Measurements from ENCODE around the gene PRG3.

PRG3 gene

DNA sequence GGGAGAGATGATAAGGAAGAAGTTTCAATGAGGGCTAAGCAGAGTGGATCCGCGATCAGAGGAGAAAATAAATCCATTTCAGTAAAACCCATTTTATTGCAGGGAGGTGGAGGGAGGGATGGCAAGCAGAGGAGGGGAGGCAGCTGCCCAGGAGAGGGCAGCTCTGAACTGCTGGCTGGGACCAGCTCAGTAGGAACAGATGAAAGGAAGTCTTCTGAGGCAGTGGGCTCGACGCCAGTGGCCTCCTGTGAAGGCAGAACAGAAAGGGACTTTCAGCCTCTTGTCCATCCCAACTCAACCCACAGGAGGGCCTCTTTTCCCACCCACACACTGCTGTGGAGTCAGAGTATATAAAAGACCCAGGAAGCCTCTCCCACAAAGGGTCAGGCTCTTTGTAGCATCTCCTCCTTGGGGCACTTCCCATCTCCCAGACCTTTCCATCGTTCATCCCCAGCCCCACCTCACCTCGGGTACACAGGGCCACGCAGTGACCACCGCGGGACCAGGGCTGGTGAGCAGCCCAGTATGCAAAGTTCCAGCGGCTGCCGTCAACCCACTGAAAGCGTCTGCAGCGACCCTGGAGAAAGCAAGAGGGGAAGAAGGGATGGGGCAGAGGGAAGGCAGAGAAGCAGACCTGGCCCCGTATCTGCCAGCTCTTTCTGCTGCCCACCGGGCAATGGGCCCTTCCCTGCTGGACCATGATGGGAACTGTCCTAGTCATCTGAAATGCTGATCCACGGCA, 6.5 kb upstream of the PRG3 start:
- TF ChIP-seq EZH2phosphoT487 (IDR thresholded peaks at IDR 0.05; ENCODE audit: low read depth), result no peak
- TF ChIP-seq, protein P1, sequence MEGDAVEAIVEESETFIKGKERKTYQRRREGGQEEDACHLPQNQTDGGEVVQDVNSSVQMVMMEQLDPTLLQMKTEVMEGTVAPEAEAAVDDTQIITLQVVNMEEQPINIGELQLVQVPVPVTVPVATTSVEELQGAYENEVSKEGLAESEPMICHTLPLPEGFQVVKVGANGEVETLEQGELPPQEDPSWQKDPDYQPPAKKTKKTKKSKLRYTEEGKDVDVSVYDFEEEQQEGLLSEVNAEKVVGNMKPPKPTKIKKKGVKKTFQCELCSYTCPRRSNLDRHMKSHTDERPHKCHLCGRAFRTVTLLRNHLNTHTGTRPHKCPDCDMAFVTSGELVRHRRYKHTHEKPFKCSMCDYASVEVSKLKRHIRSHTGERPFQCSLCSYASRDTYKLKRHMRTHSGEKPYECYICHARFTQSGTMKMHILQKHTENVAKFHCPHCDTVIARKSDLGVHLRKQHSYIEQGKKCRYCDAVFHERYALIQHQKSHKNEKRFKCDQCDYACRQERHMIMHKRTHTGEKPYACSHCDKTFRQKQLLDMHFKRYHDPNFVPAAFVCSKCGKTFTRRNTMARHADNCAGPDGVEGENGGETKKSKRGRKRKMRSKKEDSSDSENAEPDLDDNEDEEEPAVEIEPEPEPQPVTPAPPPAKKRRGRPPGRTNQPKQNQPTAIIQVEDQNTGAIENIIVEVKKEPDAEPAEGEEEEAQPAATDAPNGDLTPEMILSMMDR (IDR thresholded peaks at IDR 0.05; ENCODE audit: low read depth, low read length), result peak; percentile 39
- Histone ChIP-seq H3K27me3 (ENCODE audit: low read depth, low read length) (no peaks in the 10 kb centered on the region), H2AFZ (ENCODE audit: low read depth, low read length) (no peak overlapping the region), H4K20me1 (ENCODE audit: insufficient read depth, low read length) (no peaks in the 10 kb centered on the region), H3K79me2 (ENCODE audit: low read length) (no peaks in the 10 kb centered on the region), H3K9ac (ENCODE audit: low read length) (no peak overlapping the region), H3K4me1 (ENCODE audit: low read length) (peaks cover 31% of the 10 kb centered on the region), H3K36me3 (replicated peaks; ENCODE audit: low read depth, low read length) (no peaks in the 10 kb centered on the region), H3K27ac (ENCODE audit: low read length) (no peak overlapping the region), H3K4me3 (ENCODE audit: low read length) (no peak overlapping the region), H3K9me3 (ENCODE audit: insufficient read depth, low read length) (no peaks in the 10 kb centered on the region), H3K4me2 (ENCODE audit: low read length) (no peak overlapping the region)

DNA sequence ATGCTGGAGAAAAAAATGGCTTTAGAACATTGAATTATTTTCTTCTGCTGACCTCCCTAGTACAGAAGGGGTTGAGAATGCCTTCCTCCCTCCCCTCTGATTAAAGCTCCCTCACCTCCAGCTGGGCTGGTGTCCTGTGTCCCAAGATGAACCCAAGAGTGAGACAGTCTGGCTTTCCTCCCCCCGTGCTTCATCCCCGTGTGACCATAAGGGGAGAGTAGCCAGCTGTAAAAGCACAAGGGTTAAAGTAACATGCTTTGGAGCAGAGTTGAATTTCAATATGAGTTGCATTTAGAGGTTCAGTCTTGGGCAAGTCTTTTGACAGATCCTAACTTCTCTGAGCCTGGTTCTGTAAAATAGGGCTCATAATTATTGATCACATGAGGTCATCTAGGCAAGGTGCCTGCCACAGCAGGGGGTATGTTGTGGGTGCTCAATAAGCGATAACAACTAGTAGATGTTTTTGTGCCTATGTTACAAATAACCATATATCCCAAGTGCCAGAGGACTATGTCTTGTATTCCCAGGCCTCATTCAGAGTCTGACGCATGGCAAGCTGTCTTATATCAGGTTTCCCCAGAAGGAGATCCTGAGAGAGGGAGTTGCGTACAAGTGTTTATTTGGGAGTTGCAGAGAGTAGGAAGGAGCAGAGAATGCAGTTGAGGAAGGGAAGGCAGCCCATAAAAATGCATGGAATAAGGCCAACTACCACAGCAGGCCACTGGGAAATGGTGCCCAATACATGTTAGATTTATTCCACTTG, 5.4 kb upstream of the PRG3 start:
- Histone ChIP-seq H3K9me3 (ENCODE audit: insufficient read depth, low read length) (no peaks in the 10 kb centered on the region), H2AFZ (ENCODE audit: low read depth, low read length) (no peak overlapping the region), H3K4me1 (ENCODE audit: low read length) (peaks cover 31% of the 10 kb centered on the region), H3K9ac (ENCODE audit: low read length) (no peak overlapping the region; the same call in 1 of the 2 replicates), H3K4me2 (ENCODE audit: low read length) (peak overlapping the region; percentile 29), H3K4me3 (ENCODE audit: low read length) (no peak overlapping the region), H3K27ac (ENCODE audit: low read length) (peak overlapping the region; percentile 11), H3K79me2 (ENCODE audit: low read length) (no peaks in the 10 kb centered on the region), H3K36me3 (replicated peaks; ENCODE audit: low read depth, low read length) (no peaks in the 10 kb centered on the region), H3K27me3 (ENCODE audit: low read depth, low read length) (no peaks in the 10 kb centered on the region), H4K20me1 (ENCODE audit: insufficient read depth, low read length) (no peaks in the 10 kb centered on the region)
- no peak for TF ChIP-seq EZH2phosphoT487 (IDR thresholded peaks at IDR 0.05; ENCODE audit: low read depth)
- TF ChIP-seq, protein P1 (IDR thresholded peaks at IDR 0.05; ENCODE audit: low read depth, low read length), result no peak

DNA sequence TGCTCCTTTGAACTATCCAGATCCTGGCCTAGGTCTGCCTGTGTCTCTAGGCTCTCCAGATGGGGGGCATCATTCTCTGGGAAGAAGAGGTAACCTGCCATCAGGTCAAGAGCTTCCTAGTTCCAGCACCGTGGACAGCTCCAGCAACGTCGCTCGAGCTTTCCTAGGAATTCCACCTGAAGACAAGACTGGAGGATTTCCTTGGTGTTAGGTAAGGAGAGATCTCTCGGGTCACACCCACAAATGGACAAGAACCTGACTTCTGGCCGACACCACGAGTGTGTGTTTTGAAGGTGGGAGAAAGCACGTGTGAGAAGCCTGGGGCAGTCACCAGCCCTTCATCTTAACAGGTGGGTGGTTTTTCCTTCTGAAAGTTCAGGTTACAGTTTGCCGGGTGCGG, 1.2 kb downstream of the PRG3 start:
- H3K4me3 ChIP-seq (ENCODE audit: low read length), result no peak overlapping the region
- H3K4me1 ChIP-seq (ENCODE audit: low read length), result peaks cover 7% of the 10 kb centered on the region
- no peaks in the 10 kb centered on the region for H3K36me3 ChIP-seq (replicated peaks; ENCODE audit: low read depth, low read length)
- no peak overlapping the region for H3K27ac ChIP-seq (ENCODE audit: low read length)
- no peak overlapping the region for H3K4me2 ChIP-seq (ENCODE audit: low read length)
- no peak overlapping the region for H3K9ac ChIP-seq (ENCODE audit: low read length)
- H3K27me3 ChIP-seq (ENCODE audit: low read depth, low read length), result peaks cover 26% of the 10 kb centered on the region
- no peaks in the 10 kb centered on the region for H4K20me1 ChIP-seq (ENCODE audit: insufficient read depth, low read length)
- no peaks in the 10 kb centered on the region for H3K79me2 ChIP-seq (ENCODE audit: low read length)
- no peaks in the 10 kb centered on the region for H3K9me3 ChIP-seq (ENCODE audit: insufficient read depth, low read length)
- TF ChIP-seq EZH2phosphoT487 (IDR thresholded peaks at IDR 0.05; ENCODE audit: low read depth), result no peak
- TF ChIP-seq, protein P1 (IDR thresholded peaks at IDR 0.05; ENCODE audit: low read depth, low read length), result no peak
- H2AFZ ChIP-seq (ENCODE audit: low read depth, low read length), result no peak overlapping the region

DNA sequence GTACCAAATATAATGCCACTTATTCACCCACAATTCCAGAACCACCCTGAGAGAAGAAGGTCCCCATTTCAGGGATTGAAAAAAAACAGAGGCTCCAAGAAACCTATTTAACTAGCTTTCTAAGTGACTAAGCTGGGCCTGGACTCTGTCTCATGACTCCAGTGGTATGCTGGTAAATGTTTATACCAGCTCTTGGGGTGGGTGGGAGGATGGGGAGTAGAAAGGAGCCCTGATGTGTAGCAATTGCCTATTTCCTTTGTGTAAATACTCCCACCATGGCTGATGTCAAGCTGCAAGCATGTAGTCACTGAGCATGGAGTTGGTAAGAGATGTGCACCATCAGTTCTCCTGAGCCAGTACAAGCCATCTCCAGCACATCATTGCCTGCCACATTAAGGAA, 2.8 kb downstream of the PRG3 start:
- Histone ChIP-seq H3K27ac (ENCODE audit: low read length) (no peak overlapping the region), H3K4me2 (ENCODE audit: low read length) (no peak overlapping the region)
- TF ChIP-seq EZH2phosphoT487 (IDR thresholded peaks at IDR 0.05; ENCODE audit: low read depth), result no peak
- TF ChIP-seq, protein P1 (IDR thresholded peaks at IDR 0.05; ENCODE audit: low read depth, low read length), result no peak

More for the DNA sequence above, 2.8 kb downstream of the PRG3 start:
- Histone ChIP-seq H3K4me1 (ENCODE audit: low read length) (peaks cover 6% of the 10 kb centered on the region; the same call in 1 of the 2 replicates), H3K79me2 (ENCODE audit: low read length) (no peaks in the 10 kb centered on the region), H3K36me3 (replicated peaks; ENCODE audit: low read depth, low read length) (no peaks in the 10 kb centered on the region), H4K20me1 (ENCODE audit: insufficient read depth, low read length) (no peaks in the 10 kb centered on the region), H3K27me3 (ENCODE audit: low read depth, low read length) (peaks cover 26% of the 10 kb centered on the region), H3K9ac (ENCODE audit: low read length) (no peak overlapping the region), H3K4me3 (ENCODE audit: low read length) (no peak overlapping the region), H3K9me3 (ENCODE audit: insufficient read depth, low read length) (no peaks in the 10 kb centered on the region), H2AFZ (ENCODE audit: low read depth, low read length) (no peak overlapping the region)
